HEK293 (cell line): ENCODE measurements around the gene CRIM1.

Source experiments
- CTCF ChIA-PET: fragments of 350-600 bp; formaldehyde crosslinking; extraction: SDS; loops from one replicate; lab custom pipeline; 2021; ENCODE audit warnings: antibody characterized with exemption; lab: Yijun Ruan, JAX
- POLR2A ChIA-PET: fragments of 300-600 bp; formaldehyde crosslinking; extraction: SDS; loops from one replicate; lab custom pipeline; 2020; ENCODE audit warnings: antibody characterized with exemption, inconsistent platforms; lab: Yijun Ruan, JAX
- H3K27ac ChIP-seq: fragments of 200-500 bp; sonication (Bioruptor generic); 2 replicates; pipeline ENCODE4 v1.5.1; 2014; ENCODE audit warnings: low read depth, low read length, control low read depth, inconsistent platforms; ENCODE audit errors: extremely low read depth
- H3K36me3 ChIP-seq, 2 experiments: fragments of 200-500 bp in 1 of 2; sonication (Bioruptor generic) in 1 of 2; 1 replicate in 1 of 2; 2 replicates in 1 of 2; pipeline ENCODE4 v1.5.1; 2014 to 2017; ENCODE audit warnings: inconsistent platforms in 2 of 2, low read length in 2 of 2; ENCODE audit not compliant: control insufficient read depth in 2 of 2, insufficient read depth in 1 of 2
- H3K4me1 ChIP-seq: fragments of 200-500 bp; sonication (Bioruptor generic); 2 replicates; pipeline ENCODE4 v1.5.1; 2014; ENCODE audit warnings: mild to moderate bottlenecking, low read length, inconsistent platforms; ENCODE audit not compliant: control insufficient read depth, insufficient read depth
- H3K4me3 ChIP-seq: 2 replicates; pipeline ENCODE4 v1.5.1; 2011; ENCODE audit warnings: low read depth, mild to moderate bottlenecking, control low read depth, low read length, moderate library complexity
- H3K9me3 ChIP-seq: fragments of 200-500 bp; sonication (Bioruptor generic); 2 replicates; pipeline ENCODE4 v1.5.1; 2014; ENCODE audit warnings: low read depth, low read length, inconsistent platforms; ENCODE audit not compliant: control insufficient read depth, insufficient read depth
- GLI2 ChIP-seq: fragments of 450-650 bp; formaldehyde crosslinking; IDR thresholded peaks from 2 replicates; pipeline ENCODE4; 2017; ENCODE audit warnings: missing biosample characterization, missing genetic modification characterization, low read depth, borderline replicate concordance
- IKZF3 ChIP-seq: fragments of 450-650 bp; IDR thresholded peaks from 2 replicates; pipeline ENCODE4 v1.5.0; 2018; ENCODE audit warnings: missing biosample characterization, mild to moderate bottlenecking, missing genetic modification characterization, moderate library complexity
- OSR2 ChIP-seq: fragments of 450-650 bp; formaldehyde crosslinking; IDR thresholded peaks from 2 replicates; pipeline ENCODE4 v1.5.1; 2016; ENCODE audit warnings: missing biosample characterization, missing genetic modification characterization
- PRDM1 ChIP-seq: fragments of 450-650 bp; formaldehyde crosslinking; IDR thresholded peaks from 2 replicates; pipeline ENCODE4; 2016; ENCODE audit warnings: missing biosample characterization, missing genetic modification characterization
- PRDM2 ChIP-seq: fragments of 450-650 bp; formaldehyde crosslinking; IDR thresholded peaks from 2 replicates; pipeline ENCODE4 v1.5.1; 2016; ENCODE audit warnings: missing biosample characterization, missing genetic modification characterization, borderline replicate concordance
- REPIN1 ChIP-seq: fragments of 450-650 bp; formaldehyde crosslinking; IDR thresholded peaks from 2 replicates; pipeline ENCODE4 v1.5.1; 2017; ENCODE audit warnings: missing biosample characterization, missing genetic modification characterization, low read depth
- ZBTB44 ChIP-seq: fragments of 450-650 bp; IDR thresholded peaks from 2 replicates; pipeline ENCODE4 v1.5.1; 2018; ENCODE audit warnings: missing biosample characterization, mild to moderate bottlenecking, missing genetic modification characterization
- ZBTB8A ChIP-seq: fragments of 450-650 bp; formaldehyde crosslinking; IDR thresholded peaks from 2 replicates; pipeline ENCODE4 v1.5.1; 2016; ENCODE audit warnings: missing biosample characterization, missing genetic modification characterization
- ZFP37 ChIP-seq: fragments of 450-650 bp; formaldehyde crosslinking; IDR thresholded peaks from 2 replicates; pipeline ENCODE4 v1.5.1; 2016; ENCODE audit warnings: missing biosample characterization, missing genetic modification characterization
- ZIC2 ChIP-seq: fragments of 450-650 bp; formaldehyde crosslinking; IDR thresholded peaks from 2 replicates; pipeline ENCODE4 v1.5.1; 2016; ENCODE audit warnings: missing biosample characterization, missing genetic modification characterization
- ZNF114 ChIP-seq: fragments of 450-650 bp; formaldehyde crosslinking; IDR thresholded peaks from 2 replicates; pipeline ENCODE4 v1.5.0; 2017; ENCODE audit warnings: missing biosample characterization, missing genetic modification characterization
- ZNF184 ChIP-seq: fragments of 450-650 bp; IDR thresholded peaks from 2 replicates; pipeline ENCODE4 v1.5.1; 2018; ENCODE audit warnings: missing biosample characterization, mild to moderate bottlenecking, missing genetic modification characterization
- ZNF221 ChIP-seq: fragments of 450-650 bp; formaldehyde crosslinking; IDR thresholded peaks from 2 replicates; pipeline ENCODE4 v1.5.1; 2017; ENCODE audit warnings: missing biosample characterization, missing genetic modification characterization, borderline replicate concordance
- ZNF266 ChIP-seq: fragments of 450-650 bp; formaldehyde crosslinking; IDR thresholded peaks from 2 replicates; pipeline ENCODE4 v1.5.1; 2016; ENCODE audit warnings: missing biosample characterization, missing genetic modification characterization, low read depth
- ZNF350 ChIP-seq: fragments of 450-650 bp; formaldehyde crosslinking; IDR thresholded peaks from 2 replicates; pipeline ENCODE4 v1.5.0; 2017; ENCODE audit warnings: missing biosample characterization, mild to moderate bottlenecking, missing genetic modification characterization
- ZNF510 ChIP-seq: fragments of 450-650 bp; formaldehyde crosslinking; IDR thresholded peaks from 2 replicates; pipeline ENCODE4 v1.5.1; 2018; ENCODE audit warnings: mild to moderate bottlenecking, missing genetic modification characterization, missing biosample characterization; ENCODE audit not compliant: insufficient replicate concordance
- ZNF514 ChIP-seq: fragments of 450-650 bp; formaldehyde crosslinking; IDR thresholded peaks from 2 replicates; pipeline ENCODE4 v1.5.1; 2016; ENCODE audit warnings: missing biosample characterization, missing genetic modification characterization
- ZNF600 ChIP-seq: fragments of 450-650 bp; formaldehyde crosslinking; IDR thresholded peaks from 2 replicates; pipeline ENCODE4 v1.5.1; 2016; ENCODE audit warnings: missing biosample characterization, missing genetic modification characterization
- ZNF623 ChIP-seq: fragments of 450-650 bp; formaldehyde crosslinking; IDR thresholded peaks from 2 replicates; pipeline ENCODE4 v1.5.1; 2016; ENCODE audit warnings: missing biosample characterization, missing genetic modification characterization
- ZNF785 ChIP-seq: fragments of 450-650 bp; formaldehyde crosslinking; IDR thresholded peaks from 2 replicates; pipeline ENCODE4 v1.5.1; 2016; ENCODE audit warnings: missing biosample characterization, missing genetic modification characterization
- ZNF830 ChIP-seq: fragments of 450-650 bp; IDR thresholded peaks from 2 replicates; pipeline ENCODE4 v1.5.0; 2018; ENCODE audit warnings: missing biosample characterization, missing genetic modification characterization, low read depth, mild to moderate bottlenecking, moderate library complexity

Gene CRIM1

GRCh38 chr2:36367895-36368353, 12.3 kb downstream of the CRIM1 start:
- H3K36me3 ChIP-seq, result no peaks in the 10 kb centered on the region
- POLR2A ChIA-PET, result interaction anchor here (5.0 kb wide), 1 partner anchor 12 kb away, joined by 22 read pairs; the partner anchor contains the start of gene CRIM1
- H3K4me1 ChIP-seq, result peaks cover 39% of the 10 kb centered on the region
- TF ChIP-seq ZNF785 (tag by site-specific recombination) (no peak), OSR2 (tag by site-specific recombination) (no peak), PRDM1 (tag by site-specific recombination) (peak; percentile 79)
- TF ChIP-seq, all 188 proteins: peak for 1
- CTCF ChIA-PET, result interaction anchor here (0.8 to 3.1 kb wide), 5 partner anchors 8 to 51 kb away, joined by 3 to 14 read pairs (median 4); no protein-coding TSS in a partner anchor
- no peak overlapping the region for H3K27ac ChIP-seq
- no peak overlapping the region for H3K4me3 ChIP-seq
- H3K9me3 ChIP-seq, result no peaks in the 10 kb centered on the region

GRCh38 chr2:36368438-36368837, 12.9 kb downstream of the CRIM1 start:
- H3K4me1 ChIP-seq, result peaks cover 44% of the 10 kb centered on the region
- H3K4me3 ChIP-seq, result no peak overlapping the region
- H3K9me3 ChIP-seq, result no peaks in the 10 kb centered on the region
- no peak overlapping the region for H3K27ac ChIP-seq
- CTCF ChIA-PET, result interaction anchor here (0.7 to 3.1 kb wide), 7 partner anchors 8 to 413 kb away, joined by 3 to 14 read pairs (median 4); no protein-coding TSS in a partner anchor
- TF ChIP-seq ZNF350 (tag by site-specific recombination) (no peak), ZBTB8A (tag by site-specific recombination) (no peak), ZNF184 (tag by site-specific recombination) (no peak), ZNF114 (tag by site-specific recombination) (no peak), ZNF221 (tag by site-specific recombination) (no peak), ZNF514 (no peak), GLI2 (tag by site-specific recombination) (no peak), ZNF266 (tag by site-specific recombination) (no peak), ZIC2 (tag by site-specific recombination) (no peak)
- POLR2A ChIA-PET, result interaction anchor here (0.9 to 5.0 kb wide), 2 partner anchors 10 to 13 kb away, joined by 3 to 22 read pairs; partner anchors contain the start of gene CRIM1
- no peaks in the 10 kb centered on the region for H3K36me3 ChIP-seq

GRCh38 chr2:36369163-36369562, 13.6 kb downstream of the CRIM1 start:
- ChIA-PET CTCF (interaction anchor here (0.7 to 3.1 kb wide), 4 partner anchors 9 to 413 kb away, joined by 4 to 14 read pairs (median 8); no protein-coding TSS in a partner anchor), POLR2A (interaction anchor here (0.9 to 5.0 kb wide), 2 partner anchors 11 to 14 kb away, joined by 3 to 22 read pairs; partner anchors contain the start of gene CRIM1)
- no peaks in the 10 kb centered on the region for H3K9me3 ChIP-seq
- peaks cover 48% of the 10 kb centered on the region for H3K4me1 ChIP-seq
- TF ChIP-seq ZFP37 (tag by site-specific recombination) (peak; percentile 70), ZNF623 (no peak)
- H3K27ac ChIP-seq, result no peak overlapping the region
- no peaks in the 10 kb centered on the region for H3K36me3 ChIP-seq
- H3K4me3 ChIP-seq, result no peak overlapping the region

DNA sequence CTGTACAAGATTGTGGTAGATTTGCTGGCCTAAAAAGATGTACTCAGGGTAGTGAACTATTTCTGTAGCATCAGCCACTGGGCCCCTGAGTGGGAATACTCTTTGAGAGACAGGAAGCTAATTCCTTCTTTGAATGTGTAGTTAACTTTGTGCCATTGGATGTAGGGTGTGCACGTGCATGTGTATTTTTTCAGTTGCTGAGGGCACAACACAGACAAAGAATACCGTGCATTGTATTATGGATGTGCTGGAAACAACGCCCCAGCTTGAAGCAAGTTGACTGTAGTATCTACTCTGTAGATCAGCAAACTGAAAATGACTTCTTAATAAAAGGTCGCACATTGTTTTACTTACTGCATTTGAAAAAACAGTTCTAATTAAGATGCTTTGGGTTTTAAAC, 14.1 kb downstream of the CRIM1 start:
- H3K4me3 ChIP-seq, result no peak overlapping the region
- POLR2A ChIA-PET, result no interaction called here
- peaks cover 48% of the 10 kb centered on the region for H3K4me1 ChIP-seq
- no peaks in the 10 kb centered on the region for H3K36me3 ChIP-seq
- no peak overlapping the region for H3K27ac ChIP-seq
- CTCF ChIA-PET, result interaction anchor here (0.7 to 3.1 kb wide), 4 partner anchors 10 to 136 kb away, joined by 3 to 14 read pairs (median 8); no protein-coding TSS in a partner anchor
- no peaks in the 10 kb centered on the region for H3K9me3 ChIP-seq
- TF ChIP-seq ZNF510 (tag by site-specific recombination) (no peak), ZNF600 (tag by site-specific recombination) (no peak), REPIN1 (no peak), PRDM2 (no peak), ZBTB44 (tag by site-specific recombination) (no peak), IKZF3 (no peak), ZNF830 (tag by site-specific recombination) (no peak)
